ENCODE data around the gene NCAPD3. TPM values are rescaled to one million over a fixed set of nuclear protein-coding genes. Genes with fewer than 3 reads are reported as not detected.

NCAPD3 gene
- total RNA-seq, 1 donor from 2014 or later: 17.0 TPM

DNA sequence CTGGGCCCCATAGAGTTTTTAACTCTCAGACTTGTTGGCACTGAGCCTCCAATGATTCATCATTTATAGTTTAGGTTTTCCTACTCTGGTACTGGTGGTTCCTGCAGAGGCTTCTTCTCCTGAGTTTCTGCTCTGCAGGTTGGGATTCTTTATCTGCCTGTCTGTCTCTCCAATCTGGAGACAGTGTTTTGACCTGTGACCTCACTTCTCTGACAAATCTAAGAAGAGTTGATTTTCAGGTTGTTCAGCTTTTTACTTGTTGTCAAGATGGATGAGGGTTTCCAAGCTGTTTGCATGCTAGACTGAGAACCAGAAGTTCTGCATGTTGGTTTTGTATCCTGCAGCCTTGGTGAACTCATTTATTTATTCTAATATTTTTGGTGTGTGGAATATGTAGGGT is 91.0 kb downstream of the NCAPD3 start:
- Mint-ChIP-seq H3K4me1 (ENCODE audit: low read depth) (peaks cover 31% of the 10 kb centered on the region), H3K36me3 (ENCODE audit: low read depth) (peaks cover 11% of the 10 kb centered on the region), H3K27me3 (ENCODE audit: low read depth) (no peaks in the 10 kb centered on the region), H3K9me3 (ENCODE audit: low read depth) (peaks cover 26% of the 10 kb centered on the region), H3K4me3 (ENCODE audit: unreplicated experiment) (no peak overlapping the region), H3K27ac (ENCODE audit: unreplicated experiment) (peak overlapping the region; percentile 57)
- TF ChIP-seq, protein P1, sequence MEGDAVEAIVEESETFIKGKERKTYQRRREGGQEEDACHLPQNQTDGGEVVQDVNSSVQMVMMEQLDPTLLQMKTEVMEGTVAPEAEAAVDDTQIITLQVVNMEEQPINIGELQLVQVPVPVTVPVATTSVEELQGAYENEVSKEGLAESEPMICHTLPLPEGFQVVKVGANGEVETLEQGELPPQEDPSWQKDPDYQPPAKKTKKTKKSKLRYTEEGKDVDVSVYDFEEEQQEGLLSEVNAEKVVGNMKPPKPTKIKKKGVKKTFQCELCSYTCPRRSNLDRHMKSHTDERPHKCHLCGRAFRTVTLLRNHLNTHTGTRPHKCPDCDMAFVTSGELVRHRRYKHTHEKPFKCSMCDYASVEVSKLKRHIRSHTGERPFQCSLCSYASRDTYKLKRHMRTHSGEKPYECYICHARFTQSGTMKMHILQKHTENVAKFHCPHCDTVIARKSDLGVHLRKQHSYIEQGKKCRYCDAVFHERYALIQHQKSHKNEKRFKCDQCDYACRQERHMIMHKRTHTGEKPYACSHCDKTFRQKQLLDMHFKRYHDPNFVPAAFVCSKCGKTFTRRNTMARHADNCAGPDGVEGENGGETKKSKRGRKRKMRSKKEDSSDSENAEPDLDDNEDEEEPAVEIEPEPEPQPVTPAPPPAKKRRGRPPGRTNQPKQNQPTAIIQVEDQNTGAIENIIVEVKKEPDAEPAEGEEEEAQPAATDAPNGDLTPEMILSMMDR (IDR thresholded peaks at IDR 0.05): no peak
- DNase-seq (ENCODE audit: low spot score): no peak

DNA sequence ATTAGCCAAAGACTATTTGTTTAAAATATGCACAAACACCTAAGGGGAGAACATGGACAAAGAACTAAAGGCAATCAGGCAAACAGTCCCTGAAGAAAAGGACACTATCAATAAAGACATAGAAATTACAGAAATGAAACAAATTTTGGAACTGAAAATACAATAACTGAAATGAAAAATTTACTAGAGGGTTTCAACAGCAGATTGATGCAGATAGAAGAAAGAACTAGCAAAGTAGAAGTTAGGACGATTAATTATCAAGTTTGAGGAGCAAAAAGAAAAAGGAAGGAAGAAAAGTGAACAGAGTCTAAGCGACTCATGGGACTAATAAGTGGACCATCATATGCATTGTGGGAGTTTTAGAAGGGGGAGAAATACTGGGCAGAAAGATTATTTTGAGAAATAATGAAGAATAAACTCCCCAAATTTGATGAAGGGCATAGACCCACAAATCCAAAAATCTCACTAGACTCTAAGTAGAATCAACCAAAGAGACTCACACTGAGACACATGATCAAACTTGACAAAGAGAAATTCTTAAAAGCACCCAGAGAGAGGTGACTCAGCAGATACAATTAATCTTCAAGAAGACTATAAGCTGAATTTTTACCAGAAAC is 92.0 kb downstream of the NCAPD3 start:
- peaks cover 11% of the 10 kb centered on the region for H3K36me3 Mint-ChIP-seq (ENCODE audit: low read depth)
- no peaks in the 10 kb centered on the region for H3K27me3 Mint-ChIP-seq (ENCODE audit: low read depth)
- peaks cover 26% of the 10 kb centered on the region for H3K9me3 Mint-ChIP-seq (ENCODE audit: low read depth)
- TF ChIP-seq, protein P1 (IDR thresholded peaks at IDR 0.05): no peak
- H3K4me3 Mint-ChIP-seq (ENCODE audit: unreplicated experiment): no peak overlapping the region
- no peak for DNase-seq (ENCODE audit: low spot score)
- H3K27ac Mint-ChIP-seq (ENCODE audit: unreplicated experiment): peak overlapping the region; percentile 37
- peaks cover 36% of the 10 kb centered on the region for H3K4me1 Mint-ChIP-seq (ENCODE audit: low read depth)

- TF ChIP-seq, protein P1 (IDR thresholded peaks at IDR 0.05): no peak
- DNase-seq (ENCODE audit: low spot score): no peak
- H3K4me3 Mint-ChIP-seq (ENCODE audit: unreplicated experiment): no peak overlapping the region
- H3K27me3 Mint-ChIP-seq (ENCODE audit: low read depth): no peaks in the 10 kb centered on the region
- peak overlapping the region; percentile 90 for H3K27ac Mint-ChIP-seq (ENCODE audit: unreplicated experiment)
- H3K36me3 Mint-ChIP-seq (ENCODE audit: low read depth): peaks cover under 1% of the 10 kb centered on the region
- H3K9me3 Mint-ChIP-seq (ENCODE audit: low read depth): peaks cover 2% of the 10 kb centered on the region
- peaks cover 57% of the 10 kb centered on the region for H3K4me1 Mint-ChIP-seq (ENCODE audit: low read depth)
Measured at GRCh38 chr11:134126217-134126822, 97.4 kb downstream of the NCAPD3 start.

DNA sequence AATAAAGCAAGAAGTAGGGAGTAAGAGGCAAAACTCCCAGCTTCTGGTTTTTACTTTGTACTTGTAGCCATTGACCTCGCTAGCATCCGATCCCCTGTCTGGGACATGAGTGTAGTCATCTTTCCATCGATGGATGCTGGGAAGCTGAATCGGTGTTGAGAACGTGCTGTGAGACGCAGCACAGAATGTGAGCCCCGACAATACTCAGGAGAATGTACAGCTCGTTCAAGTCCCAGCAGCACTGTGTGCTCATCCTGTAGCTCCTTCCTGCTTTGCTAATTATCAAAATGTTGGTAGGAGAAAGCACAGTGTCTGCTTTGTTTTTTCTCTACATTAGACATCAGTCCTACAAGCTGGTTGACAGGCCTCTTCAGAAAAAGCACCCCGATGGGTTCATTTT is 98.3 kb downstream of the NCAPD3 start:
- peak overlapping the region; percentile 71 for H3K4me3 Mint-ChIP-seq (ENCODE audit: unreplicated experiment)
- peaks cover 65% of the 10 kb centered on the region for H3K4me1 Mint-ChIP-seq (ENCODE audit: low read depth)
- no peaks in the 10 kb centered on the region for H3K9me3 Mint-ChIP-seq (ENCODE audit: low read depth)
- H3K36me3 Mint-ChIP-seq (ENCODE audit: low read depth): no peaks in the 10 kb centered on the region
- TF ChIP-seq, protein P1 (IDR thresholded peaks at IDR 0.05): no peak
- peak overlapping the region; percentile 90 for H3K27ac Mint-ChIP-seq (ENCODE audit: unreplicated experiment)
- DNase-seq (ENCODE audit: low spot score): no peak
- no peaks in the 10 kb centered on the region for H3K27me3 Mint-ChIP-seq (ENCODE audit: low read depth)

DNA sequence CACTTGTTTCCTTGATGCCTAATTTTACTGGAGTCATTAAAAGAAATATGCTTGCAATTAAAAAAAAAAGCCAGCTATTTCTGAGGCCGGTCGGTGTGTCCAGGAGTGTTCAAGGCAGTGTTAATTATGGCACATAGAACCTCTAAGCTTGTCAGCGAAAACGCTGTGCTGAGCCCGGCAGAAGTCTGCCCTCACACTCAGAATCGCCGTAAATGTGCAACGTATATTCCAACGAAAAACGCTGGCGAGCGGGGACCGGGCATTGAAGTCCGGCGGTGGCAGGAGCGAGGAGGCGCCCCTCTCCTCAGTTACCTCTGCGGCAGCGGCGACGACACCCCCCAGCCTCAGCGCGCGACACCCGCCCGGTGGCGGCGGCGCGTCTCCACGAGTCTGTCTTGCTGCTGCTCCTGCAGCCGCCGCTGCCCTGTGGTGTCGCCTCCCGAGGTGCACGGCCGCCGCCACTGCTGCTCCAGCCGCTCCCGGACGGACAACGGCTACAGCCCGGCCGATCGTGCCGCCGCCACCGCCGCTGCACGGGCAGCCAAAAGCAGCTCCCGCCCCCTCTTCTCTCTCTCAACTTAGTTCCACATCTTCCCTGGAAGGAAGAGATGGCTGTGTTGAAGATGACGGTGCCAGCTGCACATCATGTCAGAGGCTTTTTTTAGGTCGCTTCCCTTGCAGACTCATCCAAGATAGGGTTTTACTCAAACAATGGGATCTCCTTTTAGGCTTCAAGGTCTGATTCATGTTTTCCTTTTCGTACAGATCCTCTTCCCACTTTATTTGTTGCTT is 98.9 kb downstream of the NCAPD3 start:
- Mint-ChIP-seq H3K36me3 (ENCODE audit: low read depth) (no peaks in the 10 kb centered on the region), H3K4me3 (ENCODE audit: unreplicated experiment) (peak overlapping the region; percentile 71), H3K4me1 (ENCODE audit: low read depth) (peaks cover 72% of the 10 kb centered on the region), H3K9me3 (ENCODE audit: low read depth) (no peaks in the 10 kb centered on the region), H3K27me3 (ENCODE audit: low read depth) (no peaks in the 10 kb centered on the region), H3K27ac (ENCODE audit: unreplicated experiment) (peak overlapping the region; percentile 90)
- peak; percentile 93 for DNase-seq (ENCODE audit: low spot score)
- TF ChIP-seq, protein P1 (IDR thresholded peaks at IDR 0.05): peak; percentile 40
